HG03139 (cell line): ENCODE data around the gene TRPC5OS.
A peak's percentile ranks its signal among the peaks of the same experiment; 100 is the strongest.

Experiments used
- ATAC-seq: cut with Tn5 transposase; IDR thresholded peaks from one replicate; pipeline ENCODE4 v1.9.1; 2021; ENCODE audit not compliant: unreplicated experiment

Gene TRPC5OS

DNA sequence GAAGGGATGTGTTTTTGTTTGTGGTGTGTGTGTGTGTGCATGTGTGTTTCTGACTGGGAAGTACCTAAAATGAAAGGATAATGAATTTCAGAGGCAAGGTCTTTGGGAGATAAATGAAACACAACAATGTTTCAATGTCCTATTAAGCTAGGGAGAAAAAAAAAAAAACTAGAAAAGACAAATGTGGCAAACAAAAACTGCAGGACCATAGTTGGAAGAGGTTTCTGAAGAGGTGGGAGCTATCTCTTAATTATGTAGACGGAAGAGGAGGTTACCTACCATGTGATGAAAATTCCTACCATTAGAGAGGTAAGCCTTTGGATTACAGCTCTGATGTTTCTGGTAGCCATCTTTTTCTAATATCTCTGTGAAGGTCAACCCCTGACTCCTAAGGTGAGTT, at the start of gene TRPC5OS:
TSS of gene TRPC5OS (plus strand) at position 301 of the 400 bp plus-strand sequence. CDS start 25,669 bp downstream, outside the sequence.
- ATAC-seq, result no peak

GRCh38 chrX:111829345-111829744, 46.6 kb upstream of the TRPC5OS start:
- no peak for ATAC-seq

DNA sequence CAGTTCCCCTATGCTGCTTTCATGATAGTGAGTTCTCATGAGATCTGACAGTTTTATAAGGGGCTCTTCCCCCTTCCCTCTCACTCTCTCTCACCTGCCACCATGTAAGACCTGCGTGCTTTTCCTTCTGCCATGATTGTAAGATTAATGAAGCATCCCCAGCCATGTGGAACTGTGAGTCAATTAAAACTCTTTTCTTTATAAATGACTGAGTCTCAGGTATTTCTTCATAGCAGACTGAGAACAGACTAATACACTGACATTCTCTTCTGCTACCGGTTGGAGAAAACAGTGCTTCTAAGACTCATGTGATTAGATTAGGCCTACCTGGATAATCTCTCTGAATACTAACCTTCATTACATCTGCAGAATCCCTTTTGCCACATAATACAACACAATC, 45.4 kb upstream of the TRPC5OS start:
- no peak for ATAC-seq

DNA sequence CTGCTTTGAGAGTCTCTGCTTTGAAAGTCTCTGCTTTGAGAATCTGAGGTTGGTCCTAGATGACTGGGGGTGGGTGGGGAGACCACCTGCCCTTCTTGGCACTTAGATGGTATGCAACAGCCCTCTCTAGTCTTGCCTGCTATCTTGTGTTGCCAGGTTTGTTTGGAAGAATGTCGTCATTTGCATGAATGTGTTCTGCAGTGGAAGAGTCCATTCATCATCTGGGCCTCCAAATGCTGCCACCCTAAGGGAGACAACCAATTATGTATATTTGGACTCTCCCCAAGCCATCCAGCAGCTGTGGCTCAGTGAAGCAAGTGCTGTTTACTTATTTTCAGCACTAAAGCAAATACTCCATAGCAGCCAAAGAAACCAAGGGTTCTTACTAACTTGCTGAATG, 44.6 kb upstream of the TRPC5OS start:
- no peak for ATAC-seq

DNA sequence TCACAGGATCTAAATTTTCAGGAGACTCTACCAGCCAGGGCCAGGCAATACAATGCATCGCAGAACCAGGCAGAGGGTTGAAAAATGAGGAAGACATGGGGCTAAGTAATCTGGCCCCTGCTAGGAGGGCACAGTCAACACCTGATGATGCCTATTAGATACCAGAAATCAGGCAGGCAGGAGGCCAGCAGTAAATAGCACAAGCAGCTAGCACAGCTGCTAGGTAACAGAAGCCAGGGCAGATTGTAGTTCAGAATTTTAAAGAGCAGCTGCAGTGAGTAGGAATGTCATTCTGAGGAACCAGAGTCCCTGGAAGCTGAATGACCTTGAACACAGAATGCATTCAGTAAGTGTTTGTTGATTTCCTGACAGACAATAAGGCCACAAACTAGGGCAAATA, 38.8 kb upstream of the TRPC5OS start:
- no peak for ATAC-seq

GRCh38 chrX:111847491-111848133, 28.4 kb upstream of the TRPC5OS start:
- no peak for ATAC-seq

GRCh38 chrX:111848541-111848940, 27.4 kb upstream of the TRPC5OS start:
- no peak for ATAC-seq

- no peak for ATAC-seq
These were observed 25.0 kb upstream of the TRPC5OS start for GRCh38 chrX:111850975-111851374.

GRCh38 chrX:111854556-111855490, 21.2 kb upstream of the TRPC5OS start:
- no peak for ATAC-seq

DNA sequence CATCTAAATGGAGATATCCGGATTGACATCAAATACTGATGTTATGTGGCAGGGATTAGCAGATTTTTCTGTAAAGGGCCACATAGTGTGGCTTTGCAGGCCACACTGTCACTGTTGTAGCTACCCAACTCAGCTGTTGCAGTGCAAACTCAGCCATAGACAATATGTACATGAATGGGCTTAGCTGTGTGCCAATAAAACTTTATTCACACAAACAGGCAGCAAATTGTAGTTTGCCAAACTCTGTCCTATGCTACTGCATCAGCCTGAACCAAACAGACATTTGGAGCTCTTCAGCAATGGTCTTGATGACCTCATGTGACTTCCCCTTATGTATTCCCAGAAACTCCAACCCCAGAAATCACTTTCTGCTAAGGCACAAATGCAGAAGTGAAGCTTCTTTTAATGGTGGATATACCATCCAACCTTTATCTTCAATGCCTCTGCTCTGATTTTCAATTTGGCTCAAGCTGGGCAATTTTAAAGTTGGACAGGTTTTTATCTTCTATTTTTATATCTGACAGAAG, 18.4 kb upstream of the TRPC5OS start:
- ATAC-seq, result no peak

DNA sequence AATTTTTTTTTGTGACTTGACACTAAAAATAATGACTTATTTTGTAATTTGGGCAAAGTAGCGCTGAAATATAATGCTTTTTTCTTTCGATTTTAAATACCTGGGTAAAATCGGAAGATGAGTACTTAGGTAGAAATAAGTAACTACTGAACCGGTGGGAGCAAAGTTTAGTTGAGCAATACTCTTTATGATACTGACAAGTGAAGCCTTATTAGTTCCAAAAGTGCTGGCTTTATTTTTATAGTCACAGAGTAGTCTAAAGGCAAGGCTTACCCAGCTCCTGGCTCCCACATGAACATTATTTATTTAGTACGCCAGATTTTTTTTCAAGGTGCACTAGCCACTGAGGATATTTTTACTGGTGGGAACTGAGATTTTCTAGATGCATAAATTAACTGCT, 14.4 kb upstream of the TRPC5OS start:
- ATAC-seq, result no peak

GRCh38 chrX:111867236-111867635, 8.7 kb upstream of the TRPC5OS start:
- ATAC-seq, result no peak

GRCh38 chrX:111868726-111869638, 7.0 kb upstream of the TRPC5OS start:
- ATAC-seq, result peak; percentile 31

DNA sequence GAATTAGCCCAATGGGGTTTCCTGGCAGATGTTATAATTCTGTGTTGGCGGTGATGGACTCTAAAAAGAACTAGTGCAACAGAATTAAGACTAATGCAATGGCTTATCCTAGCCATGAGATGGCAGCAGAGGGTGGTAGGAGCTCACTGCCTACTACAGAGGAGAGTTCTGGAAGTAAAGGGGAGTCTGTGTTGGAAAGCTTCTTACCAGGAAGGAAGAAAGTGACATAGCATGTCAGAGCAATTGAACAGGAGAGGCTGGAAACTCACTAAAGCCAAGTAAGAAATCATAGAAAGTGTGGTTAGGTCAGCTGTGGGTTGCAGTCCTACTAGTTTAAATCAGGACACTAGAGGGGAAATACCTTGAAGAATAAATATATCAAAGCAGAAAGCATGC, 6.3 kb upstream of the TRPC5OS start:
- peak; percentile 81 for ATAC-seq

- ATAC-seq, result no peak
These were observed 1.7 kb upstream of the TRPC5OS start for GRCh38 chrX:111874241-111874640.

DNA sequence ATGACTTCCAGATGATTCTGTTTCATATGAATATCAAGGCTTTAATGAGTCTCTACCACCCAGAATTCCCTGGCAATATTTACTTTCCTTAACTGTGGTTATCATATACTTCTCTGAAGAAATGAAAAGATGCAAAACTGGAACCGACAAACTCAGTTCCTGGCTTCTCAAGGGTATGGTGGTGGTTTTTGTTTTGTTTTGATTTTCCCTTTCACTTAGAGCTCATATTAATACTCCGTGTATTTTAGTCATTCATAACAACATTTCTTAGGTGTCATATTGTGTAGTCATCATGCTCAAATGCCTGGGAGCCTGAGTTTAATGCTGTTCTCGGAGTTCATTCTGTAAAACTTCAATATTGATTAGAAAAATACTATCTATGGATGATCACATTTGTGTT, 665 bp downstream of the TRPC5OS start:
- ATAC-seq, result no peak

- no peak for ATAC-seq
These were observed 1.7 kb downstream of the TRPC5OS start for GRCh38 chrX:111877681-111878080.

DNA sequence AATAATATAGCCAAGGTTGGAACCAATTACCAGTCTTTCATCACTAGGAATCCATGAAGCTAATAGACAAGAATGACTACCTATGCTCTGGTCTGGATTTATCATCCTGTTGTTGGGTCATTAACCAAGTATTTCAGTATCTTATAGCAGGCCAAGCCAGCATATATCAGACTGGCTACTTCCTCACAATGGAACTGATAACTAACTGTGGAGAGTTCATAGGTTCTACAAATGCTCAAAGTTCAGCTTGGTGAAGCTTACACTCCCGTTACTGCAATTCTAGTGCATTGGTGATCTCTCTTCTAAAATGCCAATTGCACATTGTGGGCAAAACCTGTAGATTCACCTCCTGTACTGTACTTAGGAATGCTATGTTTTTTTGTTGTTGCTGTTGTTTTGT, 4.8 kb downstream of the TRPC5OS start:
- no peak for ATAC-seq

DNA sequence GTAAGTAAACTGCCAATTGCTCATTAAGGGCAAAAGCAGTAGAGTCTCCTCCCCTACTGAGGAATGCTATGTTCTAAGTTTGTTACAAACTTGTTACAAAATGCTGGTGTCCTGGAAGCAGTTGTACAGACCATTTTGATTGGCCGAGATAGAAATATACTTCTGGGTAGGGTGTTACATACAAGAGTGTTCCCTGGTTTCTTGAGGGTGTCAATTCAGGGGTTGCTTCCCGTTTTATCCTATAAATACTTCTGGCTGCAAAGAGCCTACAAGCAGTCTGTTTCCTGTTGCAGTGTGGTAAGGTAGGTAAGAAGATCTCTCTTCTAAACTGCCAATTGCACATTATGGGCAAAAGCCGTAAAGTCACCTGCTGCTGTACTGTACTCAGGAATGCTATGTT, 5.7 kb downstream of the TRPC5OS start:
- ATAC-seq, result no peak

- no peak for ATAC-seq
These were observed 10.7 kb downstream of the TRPC5OS start for GRCh38 chrX:111886678-111887077.

DNA sequence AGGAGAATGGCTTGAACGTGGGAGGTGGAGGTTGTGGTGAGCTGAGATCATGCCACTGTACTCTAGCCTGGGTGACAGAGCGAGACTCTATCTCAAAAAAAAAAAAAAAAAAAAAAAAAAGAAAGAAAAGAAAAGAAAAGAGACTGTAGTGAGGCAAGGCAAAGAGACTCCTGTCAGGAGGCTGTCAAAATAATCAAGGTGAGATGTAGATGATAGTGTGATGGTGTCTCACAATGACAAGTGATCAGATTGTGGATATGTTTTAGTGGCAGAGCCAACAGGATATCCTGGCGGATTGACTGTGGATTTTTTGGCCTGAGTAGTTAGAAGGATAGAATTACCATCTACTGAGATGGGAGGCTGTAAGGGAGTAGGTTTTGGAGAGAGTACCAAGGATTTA, 12.6 kb downstream of the TRPC5OS start:
- no peak for ATAC-seq
